HCT116 (cell line): ENCODE results near the gene AMBP. TPM values are rescaled to one million over a fixed set of nuclear protein-coding genes. Genes with fewer than 3 reads are reported as not detected.
"Not testable (repeated sequence)": the region's sequence is repeated elsewhere in the genome, so short reads cannot be mapped to it uniquely, and the experiment has no call there.

ENCODE experiments used
- ATAC-seq: fragments of 200-7000 bp; cut with Tn5 transposase; 2 replicates; pipeline ENCODE4 v1.9.1; 2020; ENCODE audit warnings: mild to moderate bottlenecking, moderate library complexity
- BruUV-seq: library from RNA; stranded (reverse); fragments of 400-500 nt; replicated peaks from 2 replicates; lab custom pipeline; 2021; lab: Mats Ljungman, UMichigan
- CTCF ChIA-PET: fragments of 300-600 bp; sonication (Branson Sonifier 250); formaldehyde crosslinking; loops from one replicate; lab custom pipeline; 2021; ENCODE audit warnings: antibody characterized with exemption; lab: Charles Lee
- POLR2A ChIA-PET: fragments of 300-600, 350-600 bp; sonication (Branson Sonifier 250); formaldehyde crosslinking; loops from one replicate; lab custom pipeline; 2021; ENCODE audit warnings: antibody characterized with exemption; lab: Charles Lee
- RAD21 ChIA-PET, 2 experiments: fragments of 300-600 bp; sonication (Branson Sonifier 250); formaldehyde crosslinking; loops; one replicate each; lab custom pipeline; 2023; ENCODE audit warnings: low total read pairs in 2 of 2; ENCODE audit not compliant: uncharacterized antibody in 2 of 2, unreplicated experiment in 2 of 2, low non-redundant PET in 1 of 2; lab: Charles Lee
- DNase-seq: peaks from one replicate; pipeline ENCODE4 v3.0.0-alpha.2; 2010; ENCODE audit warnings: low read depth, low spot score
- H2AFZ ChIP-seq: fragments of 200-600 bp; shearing (Covaris generic), sonication (generic); 2 replicates; pipeline ENCODE4 v1.6.1; 2017; ENCODE audit warnings: low read depth, mixed run types, mixed read lengths, antibody characterized with exemption, low read length; ENCODE audit not compliant: poor library complexity, severe bottlenecking
- H3K27ac ChIP-seq: 2 replicates; pipeline ENCODE4 v1.5.1; 2012; ENCODE audit warnings: low read depth, low read length
- H3K27me3 ChIP-seq: fragments of 200-600 bp; sonication (generic); 2 replicates; pipeline ENCODE4 v1.6.1; 2016; ENCODE audit warnings: mixed run types, low read length, mixed read lengths; ENCODE audit not compliant: insufficient read depth
- H3K36me3 ChIP-seq, 2 experiments: fragments of 200-500 bp in 1 of 2; fragments of 200-600 bp in 1 of 2; sonication (Bioruptor generic) in 1 of 2; sonication (generic) in 1 of 2; 2 replicates each; pipeline versions ENCODE4 v1.5.1 to v1.6.1; 2014 to 2016; ENCODE audit warnings: low read length in 2 of 2, inconsistent platforms in 1 of 2, mixed read lengths in 1 of 2, mixed run types in 1 of 2; ENCODE audit not compliant: insufficient read depth in 2 of 2, control insufficient read depth in 1 of 2
- H3K4me1 ChIP-seq, 2 experiments: fragments of 200-600 bp in 1 of 2; sonication (generic) in 1 of 2; 2 replicates each; pipeline versions ENCODE4 v1.5.1 to v1.6.1; 2012 to 2017; ENCODE audit warnings: low read length in 2 of 2, inconsistent platforms in 1 of 2, mild to moderate bottlenecking in 1 of 2, mixed read lengths in 1 of 2, mixed run types in 1 of 2, moderate library complexity in 1 of 2; ENCODE audit not compliant: insufficient read depth in 2 of 2, control insufficient read depth in 1 of 2
- H3K4me2 ChIP-seq: fragments of 200-600 bp; sonication (generic); 2 replicates; pipeline ENCODE4 v1.6.1; 2017; ENCODE audit warnings: mixed run types, low read length, mixed read lengths
- H3K4me3 ChIP-seq, 2 experiments: fragments of 200-600 bp in 1 of 2; sonication (generic) in 1 of 2; replicated peaks in 1 of 2; 2 replicates each; pipeline ENCODE4 v1.5.1; 2011 to 2016; ENCODE audit warnings: low read length in 2 of 2, control low read depth in 1 of 2, low read depth in 1 of 2, mild to moderate bottlenecking in 1 of 2, mixed read lengths in 1 of 2, mixed run types in 1 of 2
- H3K79me2 ChIP-seq: fragments of 200-600 bp; sonication (generic); 2 replicates; pipeline ENCODE4 v1.6.1; 2017; ENCODE audit warnings: mild to moderate bottlenecking, mixed run types, low read length, moderate library complexity, mixed read lengths; ENCODE audit not compliant: insufficient read depth
- H3K9ac ChIP-seq: fragments of 200-600 bp; sonication (generic); 2 replicates; pipeline ENCODE4 v1.6.1; 2016; ENCODE audit warnings: low read length, mixed read lengths
- H3K9me2 ChIP-seq: fragments of 200-600 bp; sonication (generic), shearing (Covaris generic); 2 replicates; pipeline ENCODE4 v1.6.1; 2017; ENCODE audit warnings: mixed run types, mild to moderate bottlenecking, moderate library complexity; ENCODE audit not compliant: insufficient read depth
- H3K9me3 ChIP-seq, 2 experiments: fragments of 200-500 bp in 1 of 2; fragments of 200-600 bp in 1 of 2; sonication (Bioruptor generic) in 1 of 2; sonication (generic) in 1 of 2; 2 replicates each; pipeline ENCODE4 v1.6.1; 2014 to 2017; ENCODE audit warnings: low read length in 2 of 2, mixed read lengths in 2 of 2, inconsistent platforms in 1 of 2, low read depth in 1 of 2, mild to moderate bottlenecking in 1 of 2, mixed run types in 1 of 2, moderate library complexity in 1 of 2; ENCODE audit not compliant: control insufficient read depth in 1 of 2, insufficient read depth in 1 of 2
- H4K20me1 ChIP-seq: fragments of 200-600 bp; sonication (generic), shearing (Covaris generic); 2 replicates; pipeline ENCODE4 v1.6.1; 2017; ENCODE audit warnings: mixed run types, mild to moderate bottlenecking, moderate library complexity; ENCODE audit not compliant: insufficient read depth
- CBX3 ChIP-seq: IDR thresholded peaks from 2 replicates; pipeline ENCODE4 v1.6.1; 2012; ENCODE audit warnings: low read depth
- EGR1 ChIP-seq: IDR thresholded peaks from 2 replicates; pipeline ENCODE4 v1.6.1; 2012; ENCODE audit warnings: low read depth
- ELF1 ChIP-seq: IDR thresholded peaks from 2 replicates; pipeline ENCODE4 v1.6.1; 2012; ENCODE audit warnings: low read depth, borderline replicate concordance
- EZH2 ChIP-seq: fragments of 200-600 bp; sonication (generic); IDR thresholded peaks from 2 replicates; pipeline ENCODE4 v1.6.1; 2017; ENCODE audit warnings: antibody characterized with exemption, mixed run types
- FOSL1 ChIP-seq: IDR thresholded peaks from 2 replicates; pipeline ENCODE4 v1.6.1; 2012; ENCODE audit warnings: low read depth
- POLR2AphosphoS5 ChIP-seq: IDR thresholded peaks from 2 replicates; pipeline ENCODE4 v1.6.1; 2011; ENCODE audit warnings: mild to moderate bottlenecking, low read depth, low read length, moderate library complexity
- RAD21 ChIP-seq: IDR thresholded peaks from 2 replicates; pipeline ENCODE4 v1.6.1; 2012; ENCODE audit warnings: low read depth, mild to moderate bottlenecking
- SIN3A ChIP-seq: IDR thresholded peaks from 2 replicates; pipeline ENCODE4 v1.6.1; 2012; ENCODE audit warnings: low read depth
- SP1 ChIP-seq: IDR thresholded peaks from 2 replicates; pipeline ENCODE4 v1.6.1; 2012; ENCODE audit warnings: low read depth
- SRF ChIP-seq: IDR thresholded peaks from 2 replicates; pipeline ENCODE4 v1.6.1; 2012; ENCODE audit warnings: low read depth
- YY1 ChIP-seq: IDR thresholded peaks from 2 replicates; pipeline ENCODE4 v1.6.1; 2011; ENCODE audit warnings: low read length, low read depth, moderate library complexity, mild to moderate bottlenecking; ENCODE audit not compliant: insufficient replicate concordance; ENCODE audit errors: extremely low read depth
- ZFX ChIP-seq: fragments of 450-650 bp; IDR thresholded peaks from 2 replicates; pipeline ENCODE4 v1.6.1; 2017
- intact Hi-C: fragments of 100-400 bp; cut with micrococcal nuclease; formaldehyde crosslinking; loops from 2 replicates; pipeline ENCODE4 v1.10.0; 2022
- total RNA-seq: library from RNA; stranded (reverse); gene quantifications from one replicate; pipeline ENCODE4 v1.2.1, GENCODE V29; 2021; ENCODE audit not compliant: unreplicated experiment
- TF ChIP-seq, protein P1 (sequence below): IDR thresholded peaks from 2 replicates; pipeline ENCODE4 v1.6.1; 2011; ENCODE audit warnings: mild to moderate bottlenecking, low read length, moderate library complexity; ENCODE audit not compliant: insufficient replicate concordance; ENCODE audit errors: extremely low read depth
- TF ChIP-seq, protein P2 (sequence below): IDR thresholded peaks from 2 replicates; pipeline ENCODE4 v1.6.1; 2012

Gene AMBP
- total RNA-seq, 1 experiment from 2014 or later = 1.9 TPM

DNA sequence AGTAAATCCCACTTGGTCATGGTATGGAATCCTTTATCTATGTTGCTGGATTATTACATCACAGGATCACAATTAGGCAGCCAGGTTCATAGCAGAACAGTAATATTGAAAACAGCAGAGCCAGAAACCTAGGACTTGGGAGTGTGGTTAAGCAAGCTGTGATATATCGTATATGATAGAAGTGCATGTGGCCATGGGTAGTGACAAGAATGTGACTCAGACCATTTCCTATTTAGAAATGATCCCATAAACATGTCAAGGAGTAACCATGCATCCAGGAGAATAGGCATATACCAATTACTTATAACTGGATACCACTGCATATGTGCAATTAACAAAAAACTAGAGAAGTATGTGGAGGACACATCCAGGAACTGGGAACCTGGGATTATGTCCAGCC, 31.2 kb downstream of the AMBP start (continued):
- TF ChIP-seq RAD21 = no peak
- TF ChIP-seq FOSL1 = no peak
- no peak for TF ChIP-seq SRF
- TF ChIP-seq EZH2 = no peak
- TF ChIP-seq YY1 = no peak
- TF ChIP-seq SIN3A = no peak

DNA sequence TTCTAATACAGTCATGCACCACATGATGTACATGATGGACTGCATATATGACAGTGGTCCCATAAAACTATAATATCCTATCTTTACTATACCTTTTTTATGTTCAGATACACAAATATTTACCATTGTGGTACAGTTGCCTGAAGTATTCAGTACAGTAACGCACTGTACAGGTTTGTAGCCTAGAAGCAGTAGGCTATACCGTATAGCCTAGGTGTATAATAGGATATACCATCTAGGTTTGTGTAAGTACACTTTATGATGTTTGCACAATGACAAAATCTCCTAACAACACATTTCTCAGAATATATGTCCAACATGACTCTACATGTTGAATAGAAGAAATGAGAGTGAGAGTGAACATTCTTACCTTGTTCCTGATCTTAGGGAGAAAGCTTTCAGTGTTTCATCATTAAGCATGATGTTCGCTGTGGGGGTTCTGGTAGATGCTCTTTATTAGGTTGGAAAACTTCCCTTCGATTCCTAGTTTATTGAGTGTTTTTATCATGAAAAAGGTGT, 31.8 kb downstream of the AMBP start:
- BruUV-seq = no TSS peak
- TF ChIP-seq, protein P1, sequence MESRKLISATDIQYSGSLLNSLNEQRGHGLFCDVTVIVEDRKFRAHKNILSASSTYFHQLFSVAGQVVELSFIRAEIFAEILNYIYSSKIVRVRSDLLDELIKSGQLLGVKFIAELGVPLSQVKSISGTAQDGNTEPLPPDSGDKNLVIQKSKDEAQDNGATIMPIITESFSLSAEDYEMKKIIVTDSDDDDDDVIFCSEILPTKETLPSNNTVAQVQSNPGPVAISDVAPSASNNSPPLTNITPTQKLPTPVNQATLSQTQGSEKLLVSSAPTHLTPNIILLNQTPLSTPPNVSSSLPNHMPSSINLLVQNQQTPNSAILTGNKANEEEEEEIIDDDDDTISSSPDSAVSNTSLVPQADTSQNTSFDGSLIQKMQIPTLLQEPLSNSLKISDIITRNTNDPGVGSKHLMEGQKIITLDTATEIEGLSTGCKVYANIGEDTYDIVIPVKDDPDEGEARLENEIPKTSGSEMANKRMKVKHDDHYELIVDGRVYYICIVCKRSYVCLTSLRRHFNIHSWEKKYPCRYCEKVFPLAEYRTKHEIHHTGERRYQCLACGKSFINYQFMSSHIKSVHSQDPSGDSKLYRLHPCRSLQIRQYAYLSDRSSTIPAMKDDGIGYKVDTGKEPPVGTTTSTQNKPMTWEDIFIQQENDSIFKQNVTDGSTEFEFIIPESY = no peak
- no peak for TF ChIP-seq EGR1
- no peak for TF ChIP-seq ZFX
- TF ChIP-seq, protein P2, sequence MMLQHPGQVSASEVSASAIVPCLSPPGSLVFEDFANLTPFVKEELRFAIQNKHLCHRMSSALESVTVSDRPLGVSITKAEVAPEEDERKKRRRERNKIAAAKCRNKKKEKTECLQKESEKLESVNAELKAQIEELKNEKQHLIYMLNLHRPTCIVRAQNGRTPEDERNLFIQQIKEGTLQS = no peak
- no peak for TF ChIP-seq POLR2AphosphoS5
- no peak for TF ChIP-seq CBX3
- no peak for TF ChIP-seq EZH2
- no peak for TF ChIP-seq SP1
- TF ChIP-seq ELF1 = no peak
- no peak for TF ChIP-seq FOSL1
- no peak overlapping the region for H3K4me3 ChIP-seq
- no peaks in the 10 kb centered on the region for H3K27me3 ChIP-seq
- POLR2A ChIA-PET = no interaction called here
- no peaks in the 10 kb centered on the region for H3K36me3 ChIP-seq
- CTCF ChIA-PET = no interaction called here
- no peak overlapping the region for H3K27ac ChIP-seq
- no peaks in the 10 kb centered on the region for H3K4me1 ChIP-seq
- H3K9me2 ChIP-seq = no peaks in the 10 kb centered on the region
- intact Hi-C loops = no loop called here
- no peak overlapping the region for H2AFZ ChIP-seq
- H3K9me3 ChIP-seq = no peaks in the 10 kb centered on the region
- no peaks in the 10 kb centered on the region for H4K20me1 ChIP-seq
- no peak overlapping the region for H3K4me2 ChIP-seq
- RAD21 ChIA-PET = no interaction called here
- DNase-seq = no peak
- no peak for ATAC-seq
- no peak overlapping the region for H3K9ac ChIP-seq
- no peaks in the 10 kb centered on the region for H3K79me2 ChIP-seq

DNA sequence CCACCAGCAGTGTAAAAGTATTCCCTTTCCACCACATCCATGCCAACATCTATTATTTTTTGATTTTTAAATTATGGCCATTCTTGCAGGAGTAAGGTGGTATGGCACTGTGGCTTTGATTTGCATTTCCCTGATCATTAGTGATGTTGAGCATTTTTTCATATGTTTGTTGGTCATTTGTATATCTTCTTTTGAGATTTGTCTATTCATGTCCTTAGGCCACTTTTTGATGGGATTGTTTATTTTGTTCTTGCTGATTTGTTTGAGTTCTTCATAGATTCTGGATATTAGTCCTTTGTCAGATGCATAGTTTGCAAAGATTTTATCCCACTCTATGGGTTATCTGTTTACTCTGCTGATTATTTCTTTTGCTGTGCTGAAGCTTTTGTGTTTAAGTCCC, 34.4 kb downstream of the AMBP start:
- H3K9me2 ChIP-seq, H3K4me3 ChIP-seq, H3K36me3 ChIP-seq, H3K27ac ChIP-seq, H3K4me2 ChIP-seq, intact Hi-C loops, DNase-seq, H3K4me1 ChIP-seq, H3K9ac ChIP-seq, H3K27me3 ChIP-seq, BruUV-seq, H4K20me1 ChIP-seq, RAD21 ChIA-PET, POLR2A ChIA-PET, CTCF ChIA-PET, H3K9me3 ChIP-seq, ATAC-seq, H2AFZ ChIP-seq, H3K79me2 ChIP-seq: not testable (repeated sequence)
